Neuronal stem cell (in vitro differentiated cells): ENCODE results near the gene PDIA2.

ENCODE experiments used
- DNase-seq: peaks from one replicate; pipeline ENCODE4 v3.0.0-alpha.2; 2013; ENCODE audit warnings: low spot score
- H2AFZ ChIP-seq: one replicate; pipeline ENCODE4 v1.6.1; 2013; ENCODE audit warnings: mild to moderate bottlenecking, low read length, inconsistent platforms
- H2AK5ac ChIP-seq: 2 replicates; pipeline ENCODE4 v1.6.1; 2013; ENCODE audit warnings: low read depth, mild to moderate bottlenecking, inconsistent platforms, low read length, moderate library complexity, mixed read lengths
- H2BK120ac ChIP-seq: 2 replicates; pipeline ENCODE4 v1.6.1; 2013; ENCODE audit warnings: low read depth, mild to moderate bottlenecking, inconsistent platforms, low read length, moderate library complexity, mixed read lengths
- H2BK12ac ChIP-seq: one replicate; pipeline ENCODE4 v1.6.1; 2013; ENCODE audit warnings: low read length, inconsistent platforms
- H2BK15ac ChIP-seq: 2 replicates; pipeline ENCODE4 v1.6.1; 2013; ENCODE audit warnings: mild to moderate bottlenecking, low read length, inconsistent platforms, mixed read lengths
- H2BK5ac ChIP-seq: one replicate; pipeline ENCODE4 v1.6.1; 2013; ENCODE audit warnings: inconsistent platforms, mild to moderate bottlenecking, low read length, moderate library complexity
- H3K14ac ChIP-seq: one replicate; pipeline ENCODE4 v1.6.1; 2013; ENCODE audit warnings: low read length, inconsistent platforms
- H3K18ac ChIP-seq: 2 replicates; pipeline ENCODE4 v1.6.1; 2013; ENCODE audit warnings: low read length, inconsistent platforms
- H3K23ac ChIP-seq: 2 replicates; pipeline ENCODE4 v1.6.1; 2013; ENCODE audit warnings: low read depth, mild to moderate bottlenecking, mixed read lengths, low read length, inconsistent platforms; ENCODE audit not compliant: poor library complexity
- H3K27ac ChIP-seq: replicated peaks from 3 replicates; pipeline ENCODE4 v1.5.1; 2013; ENCODE audit warnings: low read length, inconsistent platforms
- H3K27me3 ChIP-seq, 3 experiments: 2 replicates each; pipeline ENCODE4 v1.6.1; 2013; ENCODE audit warnings: low read length in 3 of 3, mild to moderate bottlenecking in 2 of 3, inconsistent platforms in 1 of 3, low read depth in 1 of 3, mixed read lengths in 1 of 3, moderate library complexity in 1 of 3; ENCODE audit not compliant: control insufficient read depth in 3 of 3, insufficient read depth in 3 of 3
- H3K36me3 ChIP-seq, 2 donors: replicated peaks in 1 of 2; 2 replicates each; pipeline ENCODE4 v1.6.1; 2013; ENCODE audit warnings: low read length in 2 of 2; ENCODE audit not compliant: control insufficient read depth in 2 of 2, insufficient read depth in 2 of 2
- H3K4ac ChIP-seq: 2 replicates; pipeline ENCODE4 v1.6.1; 2013; ENCODE audit warnings: inconsistent platforms, mild to moderate bottlenecking, low read length, moderate library complexity
- H3K4me1 ChIP-seq, 2 donors: 1 replicate in 1 of 2; 2 replicates in 1 of 2; pipeline ENCODE4 v1.6.1; 2013; ENCODE audit warnings: low read length in 2 of 2, low read depth in 1 of 2; ENCODE audit not compliant: control insufficient read depth in 2 of 2, insufficient read depth in 1 of 2
- H3K4me2 ChIP-seq: one replicate; pipeline ENCODE4 v1.6.1; 2013; ENCODE audit warnings: mild to moderate bottlenecking, low read length, inconsistent platforms; ENCODE audit not compliant: insufficient read depth, poor library complexity, severe bottlenecking
- H3K4me3 ChIP-seq, 2 donors: 2 replicates each; pipeline ENCODE4 v1.5.1; 2013; ENCODE audit warnings: low read length in 2 of 2, mild to moderate bottlenecking in 2 of 2, inconsistent platforms in 1 of 2, moderate library complexity in 1 of 2
- H3K79me1 ChIP-seq: one replicate; pipeline ENCODE4 v1.6.1; 2013; ENCODE audit warnings: low read depth, mild to moderate bottlenecking, inconsistent platforms, low read length, moderate library complexity
- H3K9ac ChIP-seq: one replicate; pipeline ENCODE4 v1.6.1; 2013; ENCODE audit warnings: mild to moderate bottlenecking, low read depth, low read length, inconsistent platforms; ENCODE audit not compliant: poor library complexity
- H3K9me3 ChIP-seq, 2 donors: replicated peaks in 1 of 2; 2 replicates each; pipeline versions ENCODE3 to v1.6.1; 2013; ENCODE audit warnings: low read length in 2 of 2, mild to moderate bottlenecking in 2 of 2, inconsistent platforms in 1 of 2, low read depth in 1 of 2, mixed read lengths in 1 of 2, moderate library complexity in 1 of 2; ENCODE audit not compliant: control insufficient read depth in 2 of 2, insufficient read depth in 1 of 2
- H4K8ac ChIP-seq: one replicate; pipeline ENCODE4 v1.6.1; 2013; ENCODE audit warnings: low read depth, mild to moderate bottlenecking, inconsistent platforms, low read length, moderate library complexity
- H4K91ac ChIP-seq: one replicate; pipeline ENCODE4 v1.6.1; 2013; ENCODE audit warnings: low read length, low read depth, mild to moderate bottlenecking, inconsistent platforms; ENCODE audit not compliant: poor library complexity
- WGBS, 2 donors: extraction: QIAGEN DNeasy Blood & Tissue Kit; methylation state at CpG; one replicate each; pipeline ENCODE4 v1.1.7; 2013; ENCODE audit warnings: missing lambda C conversion rate in 2 of 2, mixed read lengths in 1 of 2; ENCODE audit not compliant: insufficient read length in 2 of 2, insufficient replicate concordance in 1 of 2; ENCODE audit errors: extremely low coverage in 2 of 2; 5-methylcytosine and 5-hydroxymethylcytosine counted together

PDIA2 gene

DNA sequence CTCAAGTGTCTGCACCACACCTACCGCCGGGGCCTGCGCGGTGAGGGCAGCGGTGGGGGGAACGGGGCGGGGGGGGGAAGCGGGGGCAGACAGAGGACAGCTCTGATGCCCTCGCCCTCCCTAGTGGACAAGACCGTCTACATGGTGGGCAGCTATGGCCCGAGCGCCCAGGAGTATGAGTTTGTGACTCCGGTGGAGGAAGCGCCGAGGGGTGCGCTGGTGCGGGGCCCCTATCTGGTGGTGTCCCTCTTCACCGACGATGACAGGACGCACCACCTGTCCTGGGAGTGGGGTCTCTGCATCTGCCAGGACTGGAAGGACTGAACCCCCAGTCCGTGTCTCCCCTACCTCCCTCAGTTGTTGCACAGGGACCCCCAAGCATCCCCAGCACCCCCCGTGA lies 473 bp upstream of the PDIA2 start:
- Histone ChIP-seq H3K23ac (no peak overlapping the region), H3K4ac (no peak overlapping the region), H2BK120ac (no peak overlapping the region), H4K8ac (no peak overlapping the region), H3K4me1 (no peaks in the 10 kb centered on the region), H3K14ac (no peak overlapping the region), H4K91ac (no peak overlapping the region), H2AFZ (no peak overlapping the region), H3K18ac (no peak overlapping the region), H3K27ac (no peak overlapping the region), H2BK12ac (no peak overlapping the region), H3K79me1 (no peaks in the 10 kb centered on the region), H3K27me3 (peaks cover 2 to 46% (median 35%) of the 10 kb centered on the region in 3 experiments), H3K9me3 (peaks cover 5 to 10% of the 10 kb centered on the region in 2 donors), H2BK15ac (no peak overlapping the region), H2BK5ac (peak overlapping the region; percentile 66), H3K4me2 (no peak overlapping the region), H3K36me3 (peaks cover 7 to 12% of the 10 kb centered on the region in 2 donors), H3K4me3 (no peak overlapping the region), H3K9ac (no peak overlapping the region), H2AK5ac (peak overlapping the region; percentile 28)
- WGBS, 2 donors: no CpG with 5 or more reads among the region's 22 CpGs
- no peak for DNase-seq

DNA sequence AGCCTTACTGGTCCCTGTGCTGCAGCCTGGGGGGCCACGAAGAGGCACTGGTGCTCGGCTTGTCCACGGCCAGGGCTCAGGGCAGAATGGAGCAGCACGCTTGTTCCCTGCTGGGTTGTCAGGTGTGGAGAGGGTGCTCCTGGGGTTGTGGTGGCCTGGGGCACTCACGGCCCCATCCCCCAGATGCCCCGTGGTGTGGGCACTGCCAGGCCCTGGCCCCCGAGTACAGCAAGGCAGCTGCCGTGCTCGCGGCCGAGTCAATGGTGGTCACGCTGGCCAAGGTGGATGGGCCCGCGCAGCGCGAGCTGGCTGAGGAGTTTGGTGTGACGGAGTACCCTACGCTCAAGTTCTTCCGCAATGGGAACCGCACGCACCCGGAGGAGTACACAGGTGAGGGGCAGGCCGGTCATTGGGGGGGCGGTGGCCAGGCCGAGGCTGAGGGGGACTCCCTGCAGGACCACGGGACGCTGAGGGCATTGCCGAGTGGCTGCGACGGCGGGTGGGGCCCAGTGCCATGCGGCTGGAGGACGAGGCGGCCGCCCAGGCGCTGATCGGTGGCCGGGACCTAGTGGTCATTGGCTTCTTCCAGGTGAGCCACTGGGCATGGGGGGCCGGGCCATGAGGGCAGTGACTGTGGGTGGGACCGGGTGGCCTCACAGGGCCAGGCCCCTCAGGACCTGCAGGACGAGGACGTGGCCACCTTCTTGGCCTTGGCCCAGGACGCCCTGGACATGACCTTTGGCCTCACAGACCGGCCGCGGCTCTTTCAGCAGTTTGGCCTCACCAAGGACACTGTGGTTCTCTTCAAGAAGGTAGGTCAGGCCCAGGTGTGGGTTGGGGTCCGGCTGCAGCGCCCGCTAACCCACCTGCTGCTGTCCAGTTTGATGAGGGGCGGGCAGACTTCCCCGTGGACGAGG lies 1.5 kb downstream of the PDIA2 start:
- Histone ChIP-seq H2BK12ac (no peak overlapping the region), H3K27me3 (peaks cover 0 to 33% (median 22%) of the 10 kb centered on the region in 3 experiments), H2BK15ac (no peak overlapping the region), H4K91ac (no peak overlapping the region), H2AFZ (no peak overlapping the region), H3K36me3 (peaks cover 11 to 32% of the 10 kb centered on the region in 2 donors), H3K4me3 (peak overlapping the region in 1 of 2 donors; percentile 51), H4K8ac (no peak overlapping the region), H2BK120ac (no peak overlapping the region), H3K9ac (no peak overlapping the region), H3K23ac (peak overlapping the region; percentile 73), H3K14ac (peak overlapping the region; percentile 84), H3K27ac (no peak overlapping the region), H3K4me2 (no peak overlapping the region), H3K4ac (peak overlapping the region; percentile 66), H3K18ac (no peak overlapping the region), H3K9me3 (peaks cover 5 to 10% of the 10 kb centered on the region in 2 donors), H2AK5ac (no peak overlapping the region), H3K4me1 (no peaks in the 10 kb centered on the region), H2BK5ac (no peak overlapping the region), H3K79me1 (no peaks in the 10 kb centered on the region)
- DNase-seq: no peak
- WGBS, 2 donors: no CpG with 5 or more reads among the region's 52 CpGs

DNA sequence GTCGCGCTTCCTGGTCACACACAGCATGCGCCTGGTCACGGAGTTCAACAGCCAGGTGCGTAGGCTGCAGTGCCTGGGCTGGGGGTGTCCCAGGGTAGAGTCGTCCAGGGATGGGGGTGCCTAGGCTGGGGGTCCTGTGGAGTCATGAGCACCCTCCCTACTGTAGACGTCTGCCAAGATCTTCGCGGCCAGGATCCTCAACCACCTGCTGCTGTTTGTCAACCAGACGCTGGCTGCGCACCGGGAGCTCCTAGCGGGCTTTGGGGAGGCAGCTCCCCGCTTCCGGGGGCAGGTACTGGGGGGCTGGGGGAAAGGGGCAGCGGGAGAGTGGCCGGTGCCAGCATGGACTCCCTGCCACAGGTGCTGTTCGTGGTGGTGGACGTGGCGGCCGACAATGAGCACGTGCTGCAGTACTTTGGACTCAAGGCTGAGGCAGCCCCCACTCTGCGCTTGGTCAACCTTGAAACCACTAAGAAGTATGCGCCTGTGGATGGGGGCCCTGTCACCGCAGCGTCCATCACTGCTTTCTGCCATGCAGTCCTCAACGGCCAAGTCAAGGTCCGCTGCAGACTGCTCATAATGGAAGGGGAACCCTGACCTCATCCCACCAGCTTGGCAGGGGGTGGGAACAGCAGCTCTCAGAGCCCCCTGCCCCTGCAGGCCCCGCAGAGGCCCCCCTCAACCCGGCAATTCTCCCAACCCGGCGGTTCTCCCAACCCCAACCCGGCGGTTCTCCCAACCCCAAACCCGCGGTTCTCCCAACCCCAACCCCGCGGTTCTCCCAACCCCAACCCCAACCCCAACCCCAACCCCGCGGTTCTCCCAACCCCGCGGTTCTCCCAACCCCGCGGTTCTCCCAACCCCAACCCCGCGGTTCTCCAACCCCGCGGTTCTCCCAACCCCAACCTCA lies 2.4 kb downstream of the PDIA2 start:
- Histone ChIP-seq H3K18ac (no peak overlapping the region), H2AFZ (no peak overlapping the region), H2BK120ac (no peak overlapping the region), H2BK15ac (no peak overlapping the region), H2BK5ac (no peak overlapping the region), H4K91ac (no peak overlapping the region), H3K4ac (no peak overlapping the region), H3K9me3 (peaks cover 5 to 10% of the 10 kb centered on the region in 2 donors), H3K4me2 (no peak overlapping the region), H3K27ac (no peak overlapping the region), H3K4me1 (no peaks in the 10 kb centered on the region), H2AK5ac (no peak overlapping the region), H3K14ac (no peak overlapping the region), H3K9ac (no peak overlapping the region), H2BK12ac (no peak overlapping the region), H4K8ac (no peak overlapping the region), H3K79me1 (no peaks in the 10 kb centered on the region), H3K27me3 (peaks cover 0 to 25% (median 14%) of the 10 kb centered on the region in 3 experiments), H3K36me3 (peaks cover 14 to 42% of the 10 kb centered on the region in 2 donors), H3K23ac (peak overlapping the region; percentile 65), H3K4me3 (peak overlapping the region in 1 of 2 donors; percentile 51)
- WGBS, 2 donors: no CpG with 5 or more reads among the region's 48 CpGs
- no peak for DNase-seq
